ENCODE data around the gene USP22.

GRCh38 chr17:21012736-21013135, 30.1 kb downstream of the USP22 start:
- TF ChIP-seq CTCF (IDR thresholded peaks at IDR 0.05; ENCODE audit: low read depth, low read length): no peak
- TF ChIP-seq POLR2A (IDR thresholded peaks at IDR 0.05; ENCODE audit: extremely low read depth, insufficient read length): no peak
- no peak for TF ChIP-seq MYC (IDR thresholded peaks at IDR 0.05; ENCODE audit: low read depth, low read length)
- no peak for TF ChIP-seq MAX (IDR thresholded peaks at IDR 0.05; ENCODE audit: low read depth, low read length)

All from NB4 (cell line).